HCT116 (cell line): ENCODE results near the gene IL10RB. TPM values are rescaled to one million over a fixed set of nuclear protein-coding genes. Genes with fewer than 3 reads are reported as not detected.

Experiments
- ATAC-seq: fragments of 200-7000 bp; cut with Tn5 transposase; 2 replicates; pipeline ENCODE4 v1.9.1; 2020; ENCODE audit warnings: mild to moderate bottlenecking, moderate library complexity
- BruUV-seq: library from RNA; stranded (reverse); fragments of 400-500 nt; replicated peaks from 2 replicates; lab custom pipeline; 2021; lab: Mats Ljungman, UMichigan
- CTCF ChIA-PET: fragments of 300-600 bp; sonication (Branson Sonifier 250); formaldehyde crosslinking; loops from one replicate; lab custom pipeline; 2021; ENCODE audit warnings: antibody characterized with exemption; lab: Charles Lee
- POLR2A ChIA-PET: fragments of 300-600, 350-600 bp; sonication (Branson Sonifier 250); formaldehyde crosslinking; loops from one replicate; lab custom pipeline; 2021; ENCODE audit warnings: antibody characterized with exemption; lab: Charles Lee
- RAD21 ChIA-PET, 2 experiments: fragments of 300-600 bp; sonication (Branson Sonifier 250); formaldehyde crosslinking; loops; one replicate each; lab custom pipeline; 2023; ENCODE audit warnings: low total read pairs in 2 of 2; ENCODE audit not compliant: uncharacterized antibody in 2 of 2, unreplicated experiment in 2 of 2, low non-redundant PET in 1 of 2; lab: Charles Lee
- DNase-seq: peaks from one replicate; pipeline ENCODE4 v3.0.0-alpha.2; 2010; ENCODE audit warnings: low read depth, low spot score
- H2AFZ ChIP-seq: fragments of 200-600 bp; shearing (Covaris generic), sonication (generic); 2 replicates; pipeline ENCODE4 v1.6.1; 2017; ENCODE audit warnings: low read depth, mixed run types, mixed read lengths, antibody characterized with exemption, low read length; ENCODE audit not compliant: poor library complexity, severe bottlenecking
- H3K27ac ChIP-seq: 2 replicates; pipeline ENCODE4 v1.5.1; 2012; ENCODE audit warnings: low read depth, low read length
- H3K27me3 ChIP-seq: fragments of 200-600 bp; sonication (generic); 2 replicates; pipeline ENCODE4 v1.6.1; 2016; ENCODE audit warnings: mixed run types, low read length, mixed read lengths; ENCODE audit not compliant: insufficient read depth
- H3K36me3 ChIP-seq, 2 experiments: fragments of 200-500 bp in 1 of 2; fragments of 200-600 bp in 1 of 2; sonication (Bioruptor generic) in 1 of 2; sonication (generic) in 1 of 2; 2 replicates each; pipeline versions ENCODE4 v1.5.1 to v1.6.1; 2014 to 2016; ENCODE audit warnings: low read length in 2 of 2, inconsistent platforms in 1 of 2, mixed read lengths in 1 of 2, mixed run types in 1 of 2; ENCODE audit not compliant: insufficient read depth in 2 of 2, control insufficient read depth in 1 of 2
- H3K4me1 ChIP-seq, 2 experiments: fragments of 200-600 bp in 1 of 2; sonication (generic) in 1 of 2; 2 replicates each; pipeline versions ENCODE4 v1.5.1 to v1.6.1; 2012 to 2017; ENCODE audit warnings: low read length in 2 of 2, inconsistent platforms in 1 of 2, mild to moderate bottlenecking in 1 of 2, mixed read lengths in 1 of 2, mixed run types in 1 of 2, moderate library complexity in 1 of 2; ENCODE audit not compliant: insufficient read depth in 2 of 2, control insufficient read depth in 1 of 2
- H3K4me2 ChIP-seq: fragments of 200-600 bp; sonication (generic); 2 replicates; pipeline ENCODE4 v1.6.1; 2017; ENCODE audit warnings: mixed run types, low read length, mixed read lengths
- H3K4me3 ChIP-seq, 2 experiments: fragments of 200-600 bp in 1 of 2; sonication (generic) in 1 of 2; replicated peaks in 1 of 2; 2 replicates each; pipeline ENCODE4 v1.5.1; 2011 to 2016; ENCODE audit warnings: low read length in 2 of 2, control low read depth in 1 of 2, low read depth in 1 of 2, mild to moderate bottlenecking in 1 of 2, mixed read lengths in 1 of 2, mixed run types in 1 of 2
- H3K79me2 ChIP-seq: fragments of 200-600 bp; sonication (generic); 2 replicates; pipeline ENCODE4 v1.6.1; 2017; ENCODE audit warnings: mild to moderate bottlenecking, mixed run types, low read length, moderate library complexity, mixed read lengths; ENCODE audit not compliant: insufficient read depth
- H3K9ac ChIP-seq: fragments of 200-600 bp; sonication (generic); 2 replicates; pipeline ENCODE4 v1.6.1; 2016; ENCODE audit warnings: low read length, mixed read lengths
- H3K9me2 ChIP-seq: fragments of 200-600 bp; sonication (generic), shearing (Covaris generic); 2 replicates; pipeline ENCODE4 v1.6.1; 2017; ENCODE audit warnings: mixed run types, mild to moderate bottlenecking, moderate library complexity; ENCODE audit not compliant: insufficient read depth
- H3K9me3 ChIP-seq, 2 experiments: fragments of 200-500 bp in 1 of 2; fragments of 200-600 bp in 1 of 2; sonication (Bioruptor generic) in 1 of 2; sonication (generic) in 1 of 2; 2 replicates each; pipeline ENCODE4 v1.6.1; 2014 to 2017; ENCODE audit warnings: low read length in 2 of 2, mixed read lengths in 2 of 2, inconsistent platforms in 1 of 2, low read depth in 1 of 2, mild to moderate bottlenecking in 1 of 2, mixed run types in 1 of 2, moderate library complexity in 1 of 2; ENCODE audit not compliant: control insufficient read depth in 1 of 2, insufficient read depth in 1 of 2
- H4K20me1 ChIP-seq: fragments of 200-600 bp; sonication (generic), shearing (Covaris generic); 2 replicates; pipeline ENCODE4 v1.6.1; 2017; ENCODE audit warnings: mixed run types, mild to moderate bottlenecking, moderate library complexity; ENCODE audit not compliant: insufficient read depth
- ATF3 ChIP-seq: IDR thresholded peaks from 2 replicates; pipeline ENCODE4 v1.6.1; 2012
- CTCF ChIP-seq, 3 experiments: fragments of 200-600 bp in 1 of 3; sonication (generic) in 1 of 3; IDR thresholded peaks in 2 of 3; conservative IDR thresholded peaks in 1 of 3; 2 replicates each; pipeline ENCODE4 v1.5.1; 2012 to 2017; ENCODE audit warnings: low read depth in 2 of 3, low read length in 2 of 3, antibody characterized with exemption in 1 of 3, borderline replicate concordance in 1 of 3, control low read depth in 1 of 3, mild to moderate bottlenecking in 1 of 3, mixed read lengths in 1 of 3, mixed run types in 1 of 3, moderate library complexity in 1 of 3; ENCODE audit not compliant: insufficient read depth in 1 of 3
- EGR1 ChIP-seq: IDR thresholded peaks from 2 replicates; pipeline ENCODE4 v1.6.1; 2012; ENCODE audit warnings: low read depth
- ELF1 ChIP-seq: IDR thresholded peaks from 2 replicates; pipeline ENCODE4 v1.6.1; 2012; ENCODE audit warnings: low read depth, borderline replicate concordance
- EZH2 ChIP-seq: fragments of 200-600 bp; sonication (generic); IDR thresholded peaks from 2 replicates; pipeline ENCODE4 v1.6.1; 2017; ENCODE audit warnings: antibody characterized with exemption, mixed run types
- EZH2phosphoT487 ChIP-seq: fragments of 200-600 bp; IDR thresholded peaks from 2 replicates; pipeline ENCODE4 v1.6.1; 2018; ENCODE audit warnings: antibody characterized with exemption, borderline replicate concordance
- FOSL1 ChIP-seq: IDR thresholded peaks from 2 replicates; pipeline ENCODE4 v1.6.1; 2012; ENCODE audit warnings: low read depth
- POLR2A ChIP-seq: IDR thresholded peaks from 2 replicates; pipeline ENCODE4 v1.7.0; 2011; ENCODE audit warnings: borderline replicate concordance; ENCODE audit not compliant: insufficient read depth, insufficient read length; ENCODE audit errors: extremely low read depth
- RAD21 ChIP-seq: IDR thresholded peaks from 2 replicates; pipeline ENCODE4 v1.6.1; 2012; ENCODE audit warnings: low read depth, mild to moderate bottlenecking
- REST ChIP-seq: IDR thresholded peaks from 2 replicates; pipeline ENCODE4 v1.6.1; 2012; ENCODE audit warnings: low read depth
- SIN3A ChIP-seq: IDR thresholded peaks from 2 replicates; pipeline ENCODE4 v1.6.1; 2012; ENCODE audit warnings: low read depth
- SRF ChIP-seq: IDR thresholded peaks from 2 replicates; pipeline ENCODE4 v1.6.1; 2012; ENCODE audit warnings: low read depth
- TCF7L2 ChIP-seq: IDR thresholded peaks from 2 replicates; pipeline ENCODE4 v1.7.0; 2011; ENCODE audit warnings: borderline replicate concordance, inconsistent platforms; ENCODE audit not compliant: insufficient read depth, insufficient read length; ENCODE audit errors: extremely low read depth
- YY1 ChIP-seq: IDR thresholded peaks from 2 replicates; pipeline ENCODE4 v1.6.1; 2011; ENCODE audit warnings: low read length, low read depth, moderate library complexity, mild to moderate bottlenecking; ENCODE audit not compliant: insufficient replicate concordance; ENCODE audit errors: extremely low read depth
- ZBTB33 ChIP-seq: IDR thresholded peaks from 2 replicates; pipeline ENCODE4 v1.6.1; 2011; ENCODE audit warnings: mild to moderate bottlenecking, low read length, moderate library complexity; ENCODE audit not compliant: insufficient replicate concordance; ENCODE audit errors: extremely low read depth
- ZFX ChIP-seq: fragments of 450-650 bp; IDR thresholded peaks from 2 replicates; pipeline ENCODE4 v1.6.1; 2017
- ZNF274 ChIP-seq: fragments of 200-500 bp; sonication (Bioruptor generic); IDR thresholded peaks from 2 replicates; pipeline ENCODE4 v1.6.1; 2014; ENCODE audit warnings: mild to moderate bottlenecking, low read depth, low read length, inconsistent platforms
- intact Hi-C: fragments of 100-400 bp; cut with micrococcal nuclease; formaldehyde crosslinking; loops from 2 replicates; pipeline ENCODE4 v1.10.0; 2022
- total RNA-seq: library from RNA; stranded (reverse); gene quantifications from one replicate; pipeline ENCODE4 v1.2.1, GENCODE V29; 2021; ENCODE audit not compliant: unreplicated experiment

IL10RB gene
- total RNA-seq, 1 experiment from 2014 or later = 13.7 TPM

GRCh38 chr21:33301632-33302002, 35.5 kb downstream of the IL10RB start:
- ChIA-PET CTCF (no interaction called here), POLR2A (no interaction called here), RAD21 (no interaction called here)
- Histone ChIP-seq H3K4me3 (no peak overlapping the region), H3K27me3 (no peaks in the 10 kb centered on the region), H4K20me1 (no peaks in the 10 kb centered on the region), H3K79me2 (no peaks in the 10 kb centered on the region), H3K9me2 (no peaks in the 10 kb centered on the region), H3K4me2 (no peak overlapping the region), H3K4me1 (peaks cover 0 to 8% of the 10 kb centered on the region in 2 experiments; a peak in 1 of 4 replicates), H3K36me3 (no peaks in the 10 kb centered on the region), H2AFZ (no peak overlapping the region), H3K9me3 (no peaks in the 10 kb centered on the region), H3K9ac (no peak overlapping the region), H3K27ac (no peak overlapping the region)
- TF ChIP-seq SRF = no peak
- no peak for TF ChIP-seq EZH2
- TF ChIP-seq SIN3A = no peak
- no peak for TF ChIP-seq POLR2A
- no peak for TF ChIP-seq RAD21
- no peak for TF ChIP-seq EGR1
- TF ChIP-seq ZFX = no peak
- no peak for TF ChIP-seq EZH2phosphoT487
- no peak for TF ChIP-seq YY1
- no peak for TF ChIP-seq CTCF (IDR thresholded peaks at IDR 0.05 in 2 of 3, conservative IDR thresholded peaks at IDR 0.05 in 1 of 3; ENCODE audit: borderline replicate concordance in 1 of 3, insufficient read depth in 1 of 3, low read depth in 2 of 3, low read length in 2 of 3)
- no peak for TF ChIP-seq ZNF274
- no peak for TF ChIP-seq REST
- no peak for TF ChIP-seq ATF3
- TF ChIP-seq FOSL1 = no peak
- no peak for TF ChIP-seq ZBTB33
- TF ChIP-seq ELF1 = no peak
- no peak for TF ChIP-seq TCF7L2
- no TSS peak for BruUV-seq
- ATAC-seq (no peak), DNase-seq (no peak)
- intact Hi-C loops = no loop called here
